GM21786 (cell line): ENCODE results near the gene IRF3.

ENCODE experiments used
- ATAC-seq: cut with Tn5 transposase; IDR thresholded peaks from one replicate; pipeline ENCODE4 v1.9.1; 2021; ENCODE audit not compliant: unreplicated experiment

Gene IRF3

DNA sequence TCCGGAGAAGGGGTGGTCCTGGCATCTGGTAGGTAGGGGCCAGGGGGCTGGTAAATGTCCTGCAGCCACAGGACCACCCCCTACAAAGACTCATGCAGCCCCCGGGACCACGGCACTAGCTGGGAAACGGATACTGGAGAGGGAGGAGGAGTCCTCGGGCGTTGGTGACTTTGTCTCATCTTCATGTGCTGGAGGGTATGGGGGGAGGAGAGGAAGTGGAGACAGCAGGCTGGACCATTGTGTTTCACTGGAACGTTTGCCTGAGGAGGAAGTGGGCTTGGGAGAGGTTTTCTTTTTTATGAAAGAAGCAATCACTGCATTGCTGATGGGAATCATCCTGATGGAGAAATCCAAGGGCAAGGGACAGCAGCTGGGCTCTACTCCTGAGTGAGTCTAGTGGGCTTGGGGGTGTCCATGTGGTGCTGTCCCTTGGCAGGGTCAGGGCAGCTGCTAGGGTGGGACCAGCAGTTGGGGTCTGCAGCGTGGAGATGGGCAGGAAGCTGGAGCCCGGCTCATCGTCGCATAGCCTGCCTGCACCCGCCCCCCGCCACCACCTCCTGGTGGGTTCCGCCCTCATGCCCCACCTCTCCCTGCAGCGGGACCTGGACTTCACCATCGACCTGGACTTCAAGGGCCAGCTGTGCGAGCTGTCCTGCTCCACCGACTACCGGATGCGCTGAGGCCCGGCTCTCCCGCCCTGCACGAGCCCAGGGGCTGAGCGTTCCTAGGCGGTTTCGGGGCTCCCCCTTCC, 22.1 kb upstream of the IRF3 start:
- no peak for ATAC-seq

- no peak for ATAC-seq
Measured at GRCh38 chr19:49687150-49687549, 21.5 kb upstream of the IRF3 start.

DNA sequence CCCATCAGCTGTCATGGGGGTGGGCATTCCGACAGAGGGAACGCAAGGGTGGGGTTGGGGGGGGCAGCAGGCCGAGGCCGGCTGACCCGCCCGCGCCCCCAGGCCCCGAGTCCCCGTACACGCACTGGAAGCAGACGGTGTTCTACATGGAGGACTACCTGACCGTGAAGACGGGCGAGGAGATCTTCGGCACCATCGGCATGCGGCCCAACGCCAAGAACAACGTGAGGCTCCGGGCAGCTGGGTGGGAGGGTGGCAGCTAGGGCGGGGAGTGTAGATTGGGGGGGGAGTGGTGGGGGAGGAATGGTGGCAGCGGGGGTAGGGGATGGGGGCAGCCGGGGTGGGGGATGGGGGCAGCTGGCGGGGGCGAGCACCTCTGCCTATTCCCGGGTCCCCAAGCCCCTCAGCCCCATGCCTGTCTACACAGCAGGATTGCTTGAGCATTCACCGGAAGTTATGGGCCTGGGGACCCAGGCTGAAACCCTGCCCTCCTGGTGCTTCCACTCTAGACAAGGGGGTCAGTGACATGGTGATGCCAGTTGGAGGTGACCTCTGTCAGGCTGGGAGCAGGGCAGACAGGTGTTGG, 20.9 kb upstream of the IRF3 start:
- ATAC-seq: no peak

GRCh38 chr19:49685845-49686332, 20.2 kb upstream of the IRF3 start:
- ATAC-seq: no peak

DNA sequence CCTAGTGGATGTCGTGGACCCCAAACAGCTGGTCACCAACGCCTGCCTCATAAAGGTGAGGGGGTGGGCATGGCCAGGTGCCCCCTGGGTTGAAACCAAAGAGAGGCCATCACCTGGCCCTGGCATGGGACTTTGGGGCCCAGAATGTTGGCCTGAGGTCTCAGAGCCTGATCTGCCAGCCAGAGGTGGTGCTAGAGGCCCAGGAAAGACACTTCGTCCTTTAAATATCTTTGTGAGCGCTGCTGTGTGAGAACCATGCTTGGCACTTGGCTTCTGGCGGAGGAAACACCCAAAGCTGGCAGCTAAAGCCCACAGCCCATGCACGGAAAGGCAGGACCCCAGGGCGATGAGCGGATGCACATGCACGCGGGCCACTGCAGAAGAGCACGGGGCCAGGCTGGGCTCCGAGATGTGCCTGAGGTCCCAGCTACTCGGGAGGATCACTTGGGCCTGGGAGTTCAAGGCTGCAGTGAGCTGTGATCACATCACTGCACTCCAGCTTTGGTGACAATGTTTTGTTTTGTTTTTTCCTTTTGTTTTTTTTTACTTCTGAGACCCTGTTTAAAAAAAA, 19.4 kb upstream of the IRF3 start:
- ATAC-seq: no peak

DNA sequence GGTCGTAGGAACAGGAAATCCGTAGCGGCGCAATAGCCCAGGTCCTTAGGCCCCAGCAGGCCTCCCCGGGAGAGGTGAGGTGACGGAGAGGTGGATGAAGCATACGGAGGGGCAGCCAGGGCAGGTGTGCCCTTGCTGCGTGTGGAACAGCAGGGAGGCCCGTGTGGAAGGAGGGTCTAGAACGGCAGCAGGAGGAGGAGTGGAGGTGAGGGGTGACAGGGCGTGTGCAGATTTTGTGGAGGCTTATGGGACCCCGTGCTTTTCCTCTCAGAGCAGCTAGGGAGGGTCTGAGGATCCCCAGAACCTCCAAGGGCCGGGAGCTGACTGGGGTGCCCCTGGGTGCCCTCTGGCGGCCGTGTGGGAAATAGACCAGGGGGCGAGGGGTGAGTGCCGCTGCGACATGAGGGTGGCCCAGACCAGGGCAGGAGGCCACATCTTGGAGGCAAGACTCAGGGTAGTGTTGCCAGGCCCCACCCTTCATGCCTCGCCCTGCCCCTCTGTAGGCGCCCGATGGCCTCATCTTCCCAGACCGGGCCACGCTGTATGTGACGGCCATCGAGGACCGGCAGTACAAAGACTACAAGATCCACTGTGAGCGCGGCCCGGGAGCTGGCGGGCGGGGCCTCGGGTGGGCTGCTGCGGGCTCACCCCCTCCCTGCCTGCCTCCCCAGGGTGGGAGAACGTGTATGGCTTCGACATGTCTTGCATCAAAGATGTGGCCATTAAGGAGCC, 18.8 kb upstream of the IRF3 start:
- no peak for ATAC-seq

DNA sequence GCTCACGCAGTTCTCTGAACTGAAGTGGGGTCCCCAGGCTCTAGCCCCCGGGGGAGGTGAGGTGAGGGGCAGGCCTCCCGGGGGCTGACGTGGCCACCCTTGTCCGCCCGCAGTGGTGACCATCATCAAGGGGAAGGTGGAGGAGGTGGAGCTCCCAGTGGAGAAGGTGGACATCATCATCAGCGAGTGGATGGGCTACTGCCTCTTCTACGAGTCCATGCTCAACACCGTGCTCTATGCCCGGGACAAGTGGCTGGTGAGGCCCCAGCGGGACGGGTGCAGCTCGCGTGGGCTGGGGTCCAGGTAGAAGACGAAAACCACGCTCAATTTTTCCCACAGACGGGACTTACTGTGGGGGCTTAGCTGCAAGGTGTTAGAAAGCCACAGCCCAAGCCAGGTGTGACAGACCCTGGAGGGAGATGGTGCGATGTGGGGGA, 18.2 kb upstream of the IRF3 start:
- no peak for ATAC-seq

GRCh38 chr19:49682274-49682673, 16.6 kb upstream of the IRF3 start:
- ATAC-seq: no peak

DNA sequence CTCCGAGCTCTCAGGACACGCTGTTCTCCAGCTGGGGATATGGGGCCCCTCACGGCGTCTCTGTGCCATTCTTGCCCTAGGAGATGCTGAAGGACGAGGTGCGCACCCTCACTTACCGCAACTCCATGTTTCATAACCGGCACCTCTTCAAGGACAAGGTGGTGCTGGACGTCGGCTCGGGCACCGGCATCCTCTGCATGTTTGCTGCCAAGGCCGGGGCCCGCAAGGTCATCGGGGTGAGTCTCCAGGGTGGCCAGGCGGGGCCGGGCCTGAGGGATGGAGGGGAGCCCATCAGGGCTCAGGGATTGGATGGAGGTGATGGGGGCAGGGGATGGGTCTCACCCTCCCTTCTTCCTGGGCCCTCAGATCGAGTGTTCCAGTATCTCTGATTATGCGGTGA, 16.2 kb upstream of the IRF3 start:
- ATAC-seq: no peak

DNA sequence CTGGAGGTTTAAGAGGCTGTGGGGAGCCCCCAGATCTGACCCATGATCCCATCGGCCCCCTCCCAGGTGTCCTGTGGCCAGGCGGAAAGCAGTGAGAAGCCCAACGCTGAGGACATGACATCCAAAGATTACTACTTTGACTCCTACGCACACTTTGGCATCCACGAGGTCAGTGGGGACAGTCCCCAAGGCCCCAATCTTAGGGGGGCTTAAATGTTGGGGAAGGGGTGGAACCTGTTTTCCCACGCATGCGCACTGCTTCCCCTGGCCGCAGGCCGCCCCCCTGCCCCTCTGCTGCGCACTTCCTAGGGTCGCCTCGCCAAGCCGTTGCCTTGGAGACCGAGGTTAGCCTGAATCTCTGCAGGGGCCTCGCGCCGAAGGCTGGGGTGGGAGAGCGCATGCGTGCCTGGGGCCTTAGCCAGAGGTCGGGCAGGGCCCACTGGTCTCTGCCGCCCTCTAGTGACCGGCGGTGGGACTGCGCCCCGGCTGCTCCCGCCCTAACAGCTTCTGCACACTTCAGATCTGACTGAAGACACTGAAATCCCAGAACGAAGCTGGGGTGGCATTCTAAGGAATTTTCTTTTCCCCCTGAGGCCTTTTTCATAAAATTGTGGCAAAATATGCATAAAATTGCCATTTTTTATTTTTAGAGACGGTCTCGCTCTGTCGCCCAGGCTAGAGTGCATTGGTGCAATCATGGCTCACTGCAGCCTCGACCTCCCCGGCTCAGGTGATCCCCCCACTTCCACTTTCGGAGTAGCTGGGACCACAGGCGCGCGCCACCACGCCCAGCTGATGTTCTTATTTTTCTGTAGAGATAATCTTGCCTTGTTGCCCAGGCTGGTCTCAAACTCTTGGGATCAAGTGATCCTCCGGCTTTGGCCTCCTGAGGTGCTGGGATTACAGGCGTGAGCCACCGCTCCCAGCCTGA, 15.0 kb upstream of the IRF3 start:
- no peak for ATAC-seq

GRCh38 chr19:49679771-49680413, 14.2 kb upstream of the IRF3 start:
- no peak for ATAC-seq

- no peak for ATAC-seq
Measured at GRCh38 chr19:49678985-49679770, 13.5 kb upstream of the IRF3 start.

- ATAC-seq: no peak
Measured at GRCh38 chr19:49677901-49678674, 12.4 kb upstream of the IRF3 start.

DNA sequence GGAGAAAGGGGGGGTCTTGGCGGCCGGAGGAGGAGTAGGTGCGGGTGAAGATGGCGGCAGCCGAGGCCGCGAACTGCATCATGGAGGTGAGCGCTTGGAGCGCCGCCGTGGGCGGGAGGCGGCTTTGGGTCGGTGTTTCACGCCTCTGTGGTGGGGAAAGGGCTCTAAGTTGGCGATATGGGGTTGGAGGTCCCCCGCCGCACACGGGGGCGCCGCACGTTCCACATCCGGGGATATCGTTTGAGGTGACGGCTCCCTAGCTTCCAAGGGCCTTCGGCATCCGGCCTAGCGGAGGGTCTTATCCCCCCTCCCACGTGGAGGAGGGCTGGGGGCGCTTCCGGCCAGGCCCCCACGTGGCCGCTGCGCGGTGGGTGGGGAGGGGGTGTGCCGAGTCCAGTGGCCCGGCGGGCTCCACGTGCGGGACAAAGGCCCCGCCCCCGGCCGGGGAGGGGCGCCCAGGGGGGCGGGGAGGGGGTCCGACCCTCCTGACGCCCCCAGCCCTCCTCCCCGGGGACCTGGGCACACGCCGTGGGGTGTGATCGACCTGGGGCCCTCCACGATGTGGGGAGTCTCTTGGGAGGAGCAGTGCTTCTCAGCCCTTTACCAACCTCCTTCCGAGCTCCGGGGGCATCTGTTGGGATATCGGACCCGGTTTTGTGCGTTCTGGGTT, 11.7 kb upstream of the IRF3 start, which contains the start of gene PRMT1:
Gene PRMT1 (plus strand): TSS at position 41 of the 670 bp plus-strand sequence. CDS start 10 bp downstream, at position 51.
- ATAC-seq: no peak

GRCh38 chr19:49676784-49677230, 11.2 kb upstream of the IRF3 start:
- peak; percentile 61 for ATAC-seq

DNA sequence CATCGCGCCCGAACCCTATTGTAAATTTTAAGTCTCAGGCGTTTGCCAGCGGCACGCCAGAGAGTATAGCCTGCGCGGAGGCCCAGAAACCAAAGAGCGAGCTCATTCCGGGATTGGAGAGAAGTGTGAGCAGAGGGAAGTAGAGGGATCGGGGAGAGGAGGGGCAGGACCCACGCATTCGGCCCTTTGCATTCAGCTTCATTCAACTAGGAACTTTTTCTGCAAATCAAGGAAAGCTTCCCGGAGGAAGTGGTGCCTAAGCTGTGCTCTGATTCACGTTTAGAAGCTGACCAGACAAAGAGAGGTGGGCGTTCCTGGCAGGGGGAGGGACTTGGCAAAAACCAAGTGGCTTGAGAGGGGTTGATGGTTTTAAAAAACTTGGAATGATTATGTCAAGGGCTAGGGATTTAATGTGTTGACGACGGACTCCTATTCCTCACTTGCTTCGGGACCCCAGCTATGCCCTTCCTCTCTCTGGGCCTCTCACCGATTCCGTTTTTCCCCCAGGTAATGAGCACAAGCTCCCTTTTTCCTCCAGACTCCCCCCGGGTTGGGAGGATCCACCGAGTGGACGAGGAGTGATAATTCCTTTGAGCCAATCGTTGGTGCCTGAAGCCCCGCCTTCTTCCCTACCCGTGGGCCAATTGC, 10.6 kb upstream of the IRF3 start:
- no peak for ATAC-seq
